NCI-H510A (cell line): ENCODE data around the gene EVX2.

Experiments
- DNase-seq: peaks from one replicate; lab custom pipeline; 2025; lab: John Stamatoyannopoulos, UW

The EVX2 gene

GRCh38 chr2:176096243-176096985 lies 12.7 kb upstream of the EVX2 start:
- DNase-seq, result no peak

GRCh38 chr2:176095421-176095820 lies 11.7 kb upstream of the EVX2 start:
- no peak for DNase-seq

GRCh38 chr2:176094349-176094748 lies 10.6 kb upstream of the EVX2 start:
- DNase-seq, result no peak

- no peak for DNase-seq
Observed at GRCh38 chr2:176093898-176094249, 10.1 kb upstream of the EVX2 start.

- peak; percentile 45 for DNase-seq
Observed at GRCh38 chr2:176093145-176093897, 9.6 kb upstream of the EVX2 start.

- DNase-seq, result peak; percentile 37
Observed at GRCh38 chr2:176092270-176093144, 8.7 kb upstream of the EVX2 start, which contains the start of gene HOXD13. HOXD13 (plus strand) TSS chr2:176092721; CDS start chr2:176092891, 170 bp downstream.

GRCh38 chr2:176091329-176092258 lies 7.8 kb upstream of the EVX2 start:
- no peak for DNase-seq

GRCh38 chr2:176090862-176091261 lies 7.1 kb upstream of the EVX2 start:
- no peak for DNase-seq

GRCh38 chr2:176089843-176090395 lies 6.2 kb upstream of the EVX2 start:
- no peak for DNase-seq

GRCh38 chr2:176088937-176089842 lies 5.4 kb upstream of the EVX2 start:
- no peak for DNase-seq

GRCh38 chr2:176088048-176088936 lies 4.5 kb upstream of the EVX2 start:
- peak; percentile 33 for DNase-seq

- DNase-seq, result no peak
Observed at GRCh38 chr2:176087330-176088047, 3.7 kb upstream of the EVX2 start.

GRCh38 chr2:176085861-176086771 lies 2.4 kb upstream of the EVX2 start:
- no peak for DNase-seq

- peak; percentile 39 for DNase-seq
Observed at GRCh38 chr2:176085120-176085788, 1.5 kb upstream of the EVX2 start.

- DNase-seq, result no peak
Observed at GRCh38 chr2:176084611-176085119, 903 bp upstream of the EVX2 start.
